GM21723 (cell line): Measurements from ENCODE around the gene TUBGCP2.
A peak's percentile ranks its signal among the peaks of the same experiment; 100 is the strongest.

Experiments
- ATAC-seq: cut with Tn5 transposase; IDR thresholded peaks from one replicate; pipeline ENCODE4 v1.9.1; 2021; ENCODE audit warnings: mild to moderate bottlenecking, moderate library complexity; ENCODE audit not compliant: unreplicated experiment

TUBGCP2 gene, protein sequence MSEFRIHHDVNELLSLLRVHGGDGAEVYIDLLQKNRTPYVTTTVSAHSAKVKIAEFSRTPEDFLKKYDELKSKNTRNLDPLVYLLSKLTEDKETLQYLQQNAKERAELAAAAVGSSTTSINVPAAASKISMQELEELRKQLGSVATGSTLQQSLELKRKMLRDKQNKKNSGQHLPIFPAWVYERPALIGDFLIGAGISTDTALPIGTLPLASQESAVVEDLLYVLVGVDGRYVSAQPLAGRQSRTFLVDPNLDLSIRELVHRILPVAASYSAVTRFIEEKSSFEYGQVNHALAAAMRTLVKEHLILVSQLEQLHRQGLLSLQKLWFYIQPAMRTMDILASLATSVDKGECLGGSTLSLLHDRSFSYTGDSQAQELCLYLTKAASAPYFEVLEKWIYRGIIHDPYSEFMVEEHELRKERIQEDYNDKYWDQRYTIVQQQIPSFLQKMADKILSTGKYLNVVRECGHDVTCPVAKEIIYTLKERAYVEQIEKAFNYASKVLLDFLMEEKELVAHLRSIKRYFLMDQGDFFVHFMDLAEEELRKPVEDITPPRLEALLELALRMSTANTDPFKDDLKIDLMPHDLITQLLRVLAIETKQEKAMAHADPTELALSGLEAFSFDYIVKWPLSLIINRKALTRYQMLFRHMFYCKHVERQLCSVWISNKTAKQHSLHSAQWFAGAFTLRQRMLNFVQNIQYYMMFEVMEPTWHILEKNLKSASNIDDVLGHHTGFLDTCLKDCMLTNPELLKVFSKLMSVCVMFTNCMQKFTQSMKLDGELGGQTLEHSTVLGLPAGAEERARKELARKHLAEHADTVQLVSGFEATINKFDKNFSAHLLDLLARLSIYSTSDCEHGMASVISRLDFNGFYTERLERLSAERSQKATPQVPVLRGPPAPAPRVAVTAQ

DNA sequence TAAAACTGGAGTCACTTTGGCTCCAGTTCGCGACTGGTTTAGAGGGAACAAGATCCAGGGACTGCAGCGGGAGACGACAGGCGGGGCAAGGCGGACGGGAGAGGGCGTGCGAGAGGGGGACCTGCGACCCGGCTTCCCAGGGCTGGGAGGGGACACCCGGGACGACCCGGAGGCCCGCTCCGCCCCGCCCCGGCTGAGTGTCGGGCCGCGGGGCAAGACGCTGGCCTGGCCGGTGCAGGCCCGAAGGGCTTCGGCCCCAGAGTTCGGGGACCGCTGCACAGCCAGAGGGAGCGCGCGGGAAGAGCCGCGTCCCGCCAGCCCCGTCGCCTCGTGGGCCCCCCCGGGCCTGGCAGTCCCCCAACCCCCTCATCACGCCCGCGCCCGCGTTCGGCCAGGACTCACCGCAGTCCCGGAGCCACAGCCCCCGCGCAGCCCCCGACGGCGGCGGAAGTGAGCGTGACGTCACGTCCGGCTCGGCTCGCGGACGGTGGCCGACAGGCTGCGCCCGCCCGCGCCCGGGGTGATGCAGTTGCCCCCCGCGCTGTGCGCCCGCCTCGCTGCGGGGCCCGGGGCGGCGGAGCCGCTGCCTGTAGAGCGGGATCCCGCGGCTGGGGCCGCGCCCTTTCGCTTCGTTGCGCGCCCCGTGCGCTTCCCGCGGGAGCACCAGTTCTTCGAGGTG lies at the start of gene TUBGCP2, which contains the start of gene ZNF511:
Gene TUBGCP2, minus strand, starts transcription at position 452 of the 679 bp plus-strand sequence. CDS start 5,931 bp downstream, outside the sequence.
Gene ZNF511, plus strand, starts transcription at position 494 of the 679 bp plus-strand sequence. Its CDS starts 30 bp downstream, at position 524.
- ATAC-seq: peak; percentile 82

DNA sequence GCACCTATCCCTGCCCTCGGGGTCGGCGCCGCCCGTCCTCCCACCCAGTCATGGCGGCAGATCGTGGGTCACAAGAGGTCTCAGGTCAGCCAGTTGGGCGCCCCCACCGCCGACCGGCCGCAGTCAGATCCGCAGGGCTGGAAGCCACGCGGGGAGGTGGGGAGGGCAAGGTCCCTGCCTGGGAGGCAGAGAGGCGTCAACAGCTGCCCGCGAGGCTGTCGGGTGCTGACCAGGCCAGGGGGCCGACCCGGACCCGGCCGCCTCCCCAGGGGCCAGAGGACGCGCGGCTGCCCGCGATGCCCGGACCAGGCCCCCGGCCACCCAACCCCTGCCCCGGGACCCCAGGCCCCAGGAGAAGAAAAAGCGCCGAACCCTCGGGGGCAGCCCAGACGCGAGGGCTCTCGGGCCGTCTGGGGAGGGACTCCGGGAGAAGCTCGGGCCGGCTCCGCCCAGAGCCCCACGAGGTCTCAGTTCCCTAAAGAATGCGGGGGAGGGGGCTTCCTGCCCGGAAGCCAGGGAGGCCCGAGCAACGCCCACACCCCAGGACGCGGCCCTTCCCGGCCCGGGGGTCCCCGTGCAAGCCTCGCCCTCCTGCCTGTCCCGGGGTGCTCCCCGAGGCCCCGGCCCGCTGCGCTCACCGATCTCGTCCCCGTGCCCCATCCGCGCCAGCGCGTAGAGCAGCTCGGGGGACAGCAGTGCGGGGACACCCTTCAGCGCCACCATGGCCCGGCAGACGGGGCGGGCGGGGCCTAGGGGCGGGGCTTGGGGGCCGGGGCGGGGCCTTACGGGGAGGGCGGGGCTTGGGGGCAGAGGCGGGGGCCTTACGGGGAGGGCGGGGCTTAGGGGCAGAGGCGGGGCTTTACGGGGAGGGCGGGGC lies 48.9 kb upstream of the TUBGCP2 start, which contains the start of gene FUOM:
Gene FUOM, minus strand, starts transcription at position 735 of the 877 bp plus-strand sequence. Its CDS starts 12 bp downstream, at position 723.
- peak; percentile 76 for ATAC-seq

DNA sequence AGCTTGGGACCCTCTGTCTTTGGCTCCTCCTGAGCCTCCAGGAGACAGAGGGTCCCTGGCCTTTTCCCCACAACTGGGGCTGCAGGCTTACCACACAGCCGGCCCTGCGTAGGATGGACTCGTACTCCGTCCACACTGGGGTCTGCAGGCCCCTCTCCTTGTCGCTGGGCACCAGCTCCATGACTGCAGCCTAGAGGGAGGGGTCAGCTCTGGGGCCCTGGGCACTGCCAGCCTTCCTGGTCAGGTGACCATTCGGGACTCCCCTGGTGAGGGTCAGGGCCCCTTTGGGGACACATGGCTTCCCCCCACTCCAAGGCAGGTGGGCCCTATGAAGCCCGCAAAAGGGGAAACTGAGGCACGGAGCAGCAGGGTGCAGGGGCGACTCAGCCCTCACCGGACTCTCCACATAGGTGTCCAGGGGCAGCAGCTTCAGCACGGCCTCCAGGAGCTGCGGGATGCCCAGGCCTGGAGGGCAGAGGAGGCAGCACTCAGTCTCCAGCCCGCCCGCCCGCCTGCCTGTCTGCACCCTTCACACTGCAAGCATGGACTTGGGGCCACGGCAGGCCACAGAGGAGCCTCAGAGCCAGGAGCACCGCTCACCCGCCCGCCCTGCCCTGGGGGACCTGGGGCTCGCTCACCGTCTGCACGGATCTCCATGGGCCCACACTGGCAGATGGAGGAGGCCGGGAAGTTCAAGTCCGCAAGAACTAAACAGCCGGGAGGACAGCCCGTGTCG lies 48.0 kb upstream of the TUBGCP2 start:
- no peak for ATAC-seq

- no peak for ATAC-seq
These were observed 47.3 kb upstream of the TUBGCP2 start for GRCh38 chr10:133355991-133356390.

DNA sequence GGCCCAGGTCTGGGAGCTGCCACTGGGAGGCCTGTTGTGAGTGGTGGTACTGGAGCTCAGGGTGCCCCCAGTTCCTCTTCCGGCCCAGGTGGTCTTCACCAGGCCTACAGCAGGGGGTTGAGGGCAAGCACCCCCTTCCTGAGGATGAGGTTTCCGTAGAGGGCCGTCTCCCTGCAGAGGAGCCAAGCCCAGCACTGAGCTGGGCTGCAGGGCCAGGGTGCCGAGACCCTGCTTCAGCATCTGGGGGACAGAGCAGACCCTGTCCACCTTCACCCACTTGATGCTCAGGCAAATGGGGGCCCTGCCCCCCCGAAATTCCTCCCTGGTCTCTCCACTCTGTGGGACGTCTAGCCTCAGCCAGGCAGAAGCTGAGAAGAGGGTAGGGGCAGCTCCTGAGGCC lies 46.6 kb upstream of the TUBGCP2 start:
- no peak for ATAC-seq

GRCh38 chr10:133354672-133355240 lies 46.1 kb upstream of the TUBGCP2 start:
- ATAC-seq: no peak

GRCh38 chr10:133353988-133354605 lies 45.4 kb upstream of the TUBGCP2 start:
- no peak for ATAC-seq

GRCh38 chr10:133353202-133353959 lies 44.7 kb upstream of the TUBGCP2 start:
- no peak for ATAC-seq

GRCh38 chr10:133351408-133352318 lies 43.0 kb upstream of the TUBGCP2 start:
- ATAC-seq: no peak

- no peak for ATAC-seq
These were observed 42.3 kb upstream of the TUBGCP2 start for GRCh38 chr10:133350950-133351329.

DNA sequence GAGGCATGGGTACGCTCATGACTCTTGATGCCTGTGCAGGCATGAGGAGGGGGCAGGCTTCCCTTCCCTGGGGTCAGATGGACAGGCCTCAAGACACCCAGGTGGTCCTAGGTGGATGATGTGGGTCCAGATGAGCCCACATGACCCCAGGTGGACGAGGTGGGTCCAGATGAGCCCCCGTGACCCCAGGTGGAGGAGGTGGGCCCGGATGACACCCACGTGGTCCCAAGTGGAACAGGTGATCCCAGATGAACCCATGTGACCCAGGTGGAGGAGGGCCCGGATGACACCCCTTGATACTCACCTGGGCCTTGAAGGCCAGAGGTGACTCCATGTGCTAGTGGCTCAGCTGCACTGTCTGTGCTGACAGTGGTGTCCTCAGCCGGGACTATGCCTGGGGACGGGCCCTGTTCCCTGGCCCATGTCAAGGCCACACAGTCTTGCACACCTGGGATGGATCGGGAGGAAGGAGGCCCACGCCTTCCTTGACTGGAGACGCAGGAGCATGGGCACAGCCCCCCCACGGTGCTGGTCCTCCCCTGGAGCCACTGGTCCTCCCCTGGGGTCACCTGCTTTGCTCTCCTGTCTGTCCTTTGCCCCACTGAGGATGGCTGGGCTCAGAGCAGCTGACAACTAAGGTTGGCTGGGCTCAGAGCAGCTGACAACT lies 41.7 kb upstream of the TUBGCP2 start:
- no peak for ATAC-seq

GRCh38 chr10:133349577-133350011 lies 40.9 kb upstream of the TUBGCP2 start:
- ATAC-seq: no peak

- no peak for ATAC-seq
These were observed 40.5 kb upstream of the TUBGCP2 start for GRCh38 chr10:133349160-133349568.

DNA sequence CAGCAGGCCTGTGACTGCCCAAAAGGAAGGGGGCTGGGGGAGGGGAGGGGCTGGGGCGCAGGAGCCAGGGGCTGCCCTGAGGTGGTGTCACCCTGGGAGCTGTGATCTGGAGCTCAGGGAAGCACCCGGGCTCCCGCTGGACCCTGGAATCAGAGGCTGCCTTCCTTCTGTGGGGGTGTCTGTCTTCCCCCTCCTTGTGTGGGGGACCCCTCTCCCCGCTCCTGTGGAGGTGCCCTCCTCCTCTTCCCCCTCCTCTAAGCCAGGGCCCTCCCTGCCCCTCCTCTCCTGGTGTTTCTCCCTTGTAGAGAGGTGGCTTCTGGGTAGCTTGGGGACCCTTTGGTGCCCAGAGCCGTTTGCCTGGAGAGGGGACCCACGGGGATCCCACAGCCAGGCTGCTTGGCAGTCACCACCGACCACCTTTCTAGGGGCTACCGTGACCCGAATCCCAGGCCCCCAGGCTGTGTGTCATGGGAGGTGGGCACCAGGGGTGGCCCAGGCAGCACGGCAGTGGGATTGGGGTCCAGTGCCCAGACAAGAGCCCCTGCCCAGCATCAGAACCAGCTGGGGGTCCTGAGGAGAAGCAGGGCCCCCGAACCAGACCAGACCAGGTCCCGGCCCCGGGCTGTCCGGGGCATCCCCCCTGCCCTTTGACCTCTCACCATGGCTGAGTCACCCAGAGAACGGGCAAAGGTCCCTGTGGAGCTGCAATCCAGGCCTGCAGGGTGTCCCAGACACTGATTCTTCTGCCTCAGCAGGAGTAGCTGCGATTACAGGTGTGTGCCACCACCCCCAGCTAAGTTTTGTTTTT lies 39.2 kb upstream of the TUBGCP2 start:
- ATAC-seq: no peak

- ATAC-seq: no peak
These were observed 37.7 kb upstream of the TUBGCP2 start for GRCh38 chr10:133346413-133346812.
